ENCODE results near the gene ZNF655.

ZNF655 gene

GRCh38 chr7:99558306-99559174, at the start of gene ZNF655:
TSS of gene ZNF655 (plus strand) at chr7:99558642. CDS start at chr7:99560560, 1,918 bp downstream.
- TF ChIP-seq, protein P1, sequence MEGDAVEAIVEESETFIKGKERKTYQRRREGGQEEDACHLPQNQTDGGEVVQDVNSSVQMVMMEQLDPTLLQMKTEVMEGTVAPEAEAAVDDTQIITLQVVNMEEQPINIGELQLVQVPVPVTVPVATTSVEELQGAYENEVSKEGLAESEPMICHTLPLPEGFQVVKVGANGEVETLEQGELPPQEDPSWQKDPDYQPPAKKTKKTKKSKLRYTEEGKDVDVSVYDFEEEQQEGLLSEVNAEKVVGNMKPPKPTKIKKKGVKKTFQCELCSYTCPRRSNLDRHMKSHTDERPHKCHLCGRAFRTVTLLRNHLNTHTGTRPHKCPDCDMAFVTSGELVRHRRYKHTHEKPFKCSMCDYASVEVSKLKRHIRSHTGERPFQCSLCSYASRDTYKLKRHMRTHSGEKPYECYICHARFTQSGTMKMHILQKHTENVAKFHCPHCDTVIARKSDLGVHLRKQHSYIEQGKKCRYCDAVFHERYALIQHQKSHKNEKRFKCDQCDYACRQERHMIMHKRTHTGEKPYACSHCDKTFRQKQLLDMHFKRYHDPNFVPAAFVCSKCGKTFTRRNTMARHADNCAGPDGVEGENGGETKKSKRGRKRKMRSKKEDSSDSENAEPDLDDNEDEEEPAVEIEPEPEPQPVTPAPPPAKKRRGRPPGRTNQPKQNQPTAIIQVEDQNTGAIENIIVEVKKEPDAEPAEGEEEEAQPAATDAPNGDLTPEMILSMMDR (conservative IDR thresholded peaks at IDR 0.05; ENCODE audit: low read length), result no peak; the same call in 1 of the 2 replicates
- H3K4me3 ChIP-seq (ENCODE audit: low read length), result peak within 1 kb of the TSS; percentile 91
- DNase-seq (ENCODE audit: low read depth), result peak; percentile 78

- no peak overlapping the region for H3K4me3 ChIP-seq (ENCODE audit: low read length)
- peak; percentile 40 for DNase-seq (ENCODE audit: low read depth)
- TF ChIP-seq, protein P1 (conservative IDR thresholded peaks at IDR 0.05; ENCODE audit: low read length), result no peak
Observed at GRCh38 chr7:99514050-99514449, 44.4 kb upstream of the ZNF655 start.

DNA sequence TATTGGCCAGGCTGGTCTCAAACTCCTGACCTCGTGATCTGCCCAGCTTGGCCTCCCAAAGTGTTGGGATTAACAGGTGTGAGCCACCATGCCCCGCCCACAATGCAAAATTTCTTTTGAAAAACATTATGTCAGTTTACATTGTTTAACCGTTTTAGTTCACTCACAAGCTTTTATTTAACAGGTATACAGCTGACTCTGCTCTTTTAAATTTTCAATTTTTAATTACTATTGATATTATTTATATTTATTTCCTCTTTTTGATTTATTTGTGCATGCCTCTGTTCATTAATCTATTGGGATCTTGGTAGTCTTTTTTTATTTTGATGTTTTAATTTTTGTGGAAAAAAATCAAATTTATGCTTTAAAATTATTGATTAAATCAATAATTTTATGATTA, 37.0 kb upstream of the ZNF655 start:
- TF ChIP-seq, protein P1 (conservative IDR thresholded peaks at IDR 0.05; ENCODE audit: low read length), result no peak
- DNase-seq (ENCODE audit: low read depth), result no peak
- no peak overlapping the region for H3K4me3 ChIP-seq (ENCODE audit: low read length)

DNA sequence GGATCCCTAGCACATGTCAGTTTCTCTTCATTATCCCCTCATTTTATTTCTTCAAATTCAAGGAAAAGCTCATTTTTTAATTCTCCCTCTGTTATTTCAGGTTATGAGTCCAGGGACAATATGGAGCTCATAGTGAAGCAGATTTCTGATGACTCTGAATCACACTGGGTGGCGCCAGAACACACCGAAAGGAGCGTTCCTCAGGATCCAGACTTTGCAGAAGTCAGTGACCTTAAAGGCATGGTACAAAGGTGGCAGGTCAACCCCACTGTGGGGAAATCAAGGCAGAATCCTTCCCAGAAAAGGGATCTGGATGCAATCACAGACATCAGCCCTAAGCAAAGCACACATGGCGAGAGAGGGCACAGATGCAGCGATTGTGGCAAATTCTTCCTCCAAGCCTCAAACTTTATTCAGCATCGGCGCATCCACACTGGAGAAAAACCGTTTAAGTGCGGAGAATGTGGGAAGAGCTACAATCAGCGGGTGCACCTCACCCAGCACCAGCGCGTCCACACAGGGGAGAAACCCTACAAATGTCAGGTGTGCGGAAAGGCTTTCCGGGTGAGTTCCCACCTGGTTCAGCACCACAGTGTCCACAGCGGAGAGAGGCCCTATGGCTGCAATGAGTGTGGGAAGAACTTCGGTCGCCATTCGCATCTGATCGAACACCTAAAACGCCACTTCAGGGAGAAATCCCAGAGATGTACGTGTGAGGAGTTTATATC, 32.6 kb upstream of the ZNF655 start:
- DNase-seq (ENCODE audit: low read depth), result no peak
- TF ChIP-seq, protein P1 (conservative IDR thresholded peaks at IDR 0.05; ENCODE audit: low read length), result peak; percentile 37
- H3K4me3 ChIP-seq (ENCODE audit: low read length), result no peak overlapping the region

- H3K4me3 ChIP-seq (ENCODE audit: low read length), result no peak overlapping the region
- TF ChIP-seq, protein P1 (conservative IDR thresholded peaks at IDR 0.05; ENCODE audit: low read length), result no peak
- no peak for DNase-seq (ENCODE audit: low read depth)
Observed at GRCh38 chr7:99531354-99531765, 27.1 kb upstream of the ZNF655 start.

DNA sequence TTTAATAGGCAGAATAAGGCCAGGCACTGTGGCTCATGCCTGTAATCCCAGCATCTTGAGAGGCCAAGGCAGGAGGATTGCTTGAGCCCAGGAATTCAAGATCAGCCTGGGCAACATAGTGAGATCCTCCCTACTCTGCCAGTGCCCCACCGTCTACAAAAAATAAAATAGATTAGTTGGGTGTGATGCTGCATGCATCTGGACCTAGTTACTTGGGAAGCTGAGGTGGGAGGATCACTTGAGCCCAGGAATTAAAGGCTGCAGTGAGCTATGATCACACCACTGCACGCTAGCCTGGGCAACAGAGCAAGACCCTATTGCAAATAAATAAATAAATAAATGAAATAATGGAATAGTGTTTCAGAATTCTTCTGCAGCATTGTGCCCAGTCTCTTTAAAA, 22.8 kb upstream of the ZNF655 start:
- H3K4me3 ChIP-seq (ENCODE audit: low read length), result no peak overlapping the region
- no peak for DNase-seq (ENCODE audit: low read depth)
- TF ChIP-seq, protein P1 (conservative IDR thresholded peaks at IDR 0.05; ENCODE audit: low read length), result no peak

Data from AG10803 (cell line).